Activated T-cell treated with anti-CD3 and anti-CD28 coated beads, Interleukin-2, amount 50 U/mL, for 4 hours (primary cell): ENCODE data around the gene ANGPTL8. TPM values are rescaled to one million over a fixed set of nuclear protein-coding genes. Genes with fewer than 3 reads are reported as not detected.

Experiments
- ATAC-seq, 2 donors: fragments of 200-7000 bp; cut with Tn5 transposase; one replicate each; pipeline ENCODE4 v1.10.0; 2021
- DNase-seq: peaks from one replicate; pipeline ENCODE4 v3.0.0-alpha.2; 2020
- H3K27me3 Mint-ChIP-seq: one replicate; pipeline ENCODE4 v1.8.0; 2021; ENCODE audit warnings: low read depth, mixed read lengths
- H3K36me3 Mint-ChIP-seq: one replicate; pipeline ENCODE4 v1.8.0; 2022; ENCODE audit warnings: mixed read lengths; ENCODE audit not compliant: insufficient read depth
- H3K4me1 Mint-ChIP-seq: one replicate; pipeline ENCODE4 v1.8.0; 2021; ENCODE audit warnings: low read depth, mixed read lengths
- H3K4me3 Mint-ChIP-seq: one replicate; pipeline ENCODE4 v1.8.0; 2021; ENCODE audit warnings: mild to moderate bottlenecking, moderate library complexity, mixed read lengths
- H3K9me3 Mint-ChIP-seq: one replicate; pipeline ENCODE4 v1.8.0; 2021; ENCODE audit warnings: mixed read lengths
- total RNA-seq, 3 donors: library from RNA; stranded (reverse); gene quantifications; one replicate each; pipeline ENCODE4 v1.2.1, GENCODE V29; 2021

Gene ANGPTL8
- total RNA-seq, 3 donors from 2014 or later, result not detected

DNA sequence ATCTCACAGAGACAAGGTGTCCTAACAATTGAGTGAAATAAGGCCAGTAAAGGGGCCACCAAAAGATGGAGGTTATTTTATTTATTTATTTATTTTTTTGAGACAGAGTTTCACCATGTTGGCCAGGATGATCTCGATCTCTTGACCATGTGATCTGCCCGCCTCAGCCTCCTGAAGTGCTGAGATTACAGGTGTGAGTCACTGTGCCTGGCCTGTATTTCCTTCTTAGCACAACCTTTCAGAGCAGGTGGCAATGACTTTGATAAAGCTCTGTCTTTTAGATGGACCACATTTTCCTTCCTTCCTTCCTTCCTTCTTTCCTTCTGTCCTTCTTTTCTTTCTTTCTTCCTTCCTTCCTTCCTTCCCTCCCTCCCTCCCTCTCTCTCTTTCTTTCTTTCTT is 33.9 kb downstream of the ANGPTL8 start:
- Mint-ChIP-seq H3K36me3 (no peaks in the 10 kb centered on the region), H3K4me1 (no peaks in the 10 kb centered on the region), H3K9me3 (no peaks in the 10 kb centered on the region), H3K4me3 (no peak overlapping the region), H3K27me3 (peaks cover 51% of the 10 kb centered on the region)
- DNase-seq, result no peak
- ATAC-seq, result no peak

DNA sequence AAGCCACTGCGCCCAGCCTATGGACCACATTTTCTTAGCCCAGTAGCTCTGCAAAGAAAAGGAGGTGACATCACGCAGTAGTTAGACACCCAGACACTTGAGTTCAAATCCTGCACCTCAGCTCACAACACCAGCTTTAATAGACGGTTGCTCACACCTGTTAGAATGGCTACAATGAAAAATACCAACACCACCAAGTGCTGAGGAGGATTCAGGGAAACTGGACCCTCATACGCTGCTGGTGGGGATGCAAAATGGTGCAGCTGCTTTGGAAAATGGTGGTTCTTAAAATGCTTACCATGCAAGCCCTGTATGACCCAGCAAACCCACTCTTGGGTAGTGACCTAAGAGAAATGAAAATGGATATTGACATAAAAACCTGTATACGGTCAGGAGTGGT is 34.6 kb downstream of the ANGPTL8 start:
- DNase-seq (no peak), ATAC-seq (no peak)
- Mint-ChIP-seq H3K4me1 (no peaks in the 10 kb centered on the region), H3K36me3 (no peaks in the 10 kb centered on the region), H3K27me3 (peaks cover 46% of the 10 kb centered on the region), H3K4me3 (no peak overlapping the region), H3K9me3 (no peaks in the 10 kb centered on the region)

DNA sequence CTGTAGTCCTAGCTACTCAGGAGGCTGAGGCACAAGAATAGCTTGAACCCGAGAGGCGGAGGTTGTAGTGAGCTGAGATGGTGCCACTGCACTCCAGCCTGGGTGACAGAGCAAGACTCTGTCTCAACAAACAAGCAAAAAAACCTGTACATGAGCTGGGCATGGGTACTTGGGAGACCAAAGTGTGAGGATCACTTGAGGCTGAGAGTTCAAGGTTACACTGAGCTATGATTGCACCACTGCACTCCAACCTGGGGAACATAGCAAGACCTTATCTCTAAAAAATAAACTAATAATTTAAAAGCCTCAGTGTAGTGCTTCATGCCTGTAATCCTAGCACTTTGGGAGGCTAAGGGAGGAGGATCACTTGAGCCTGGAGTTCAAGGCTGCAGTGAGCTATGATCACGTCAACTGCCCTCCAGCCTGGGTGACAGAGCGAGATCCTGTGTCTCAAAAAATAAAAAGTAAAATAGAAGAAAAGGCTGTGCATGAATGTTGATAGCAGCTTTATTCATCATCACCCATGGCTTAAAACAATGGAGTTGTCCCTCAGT is 35.2 kb downstream of the ANGPTL8 start:
- H3K36me3 Mint-ChIP-seq, result no peaks in the 10 kb centered on the region
- no peak overlapping the region for H3K4me3 Mint-ChIP-seq
- no peak for ATAC-seq
- DNase-seq, result no peak
- peaks cover 4% of the 10 kb centered on the region for H3K4me1 Mint-ChIP-seq
- no peaks in the 10 kb centered on the region for H3K9me3 Mint-ChIP-seq
- H3K27me3 Mint-ChIP-seq, result peaks cover 41% of the 10 kb centered on the region

DNA sequence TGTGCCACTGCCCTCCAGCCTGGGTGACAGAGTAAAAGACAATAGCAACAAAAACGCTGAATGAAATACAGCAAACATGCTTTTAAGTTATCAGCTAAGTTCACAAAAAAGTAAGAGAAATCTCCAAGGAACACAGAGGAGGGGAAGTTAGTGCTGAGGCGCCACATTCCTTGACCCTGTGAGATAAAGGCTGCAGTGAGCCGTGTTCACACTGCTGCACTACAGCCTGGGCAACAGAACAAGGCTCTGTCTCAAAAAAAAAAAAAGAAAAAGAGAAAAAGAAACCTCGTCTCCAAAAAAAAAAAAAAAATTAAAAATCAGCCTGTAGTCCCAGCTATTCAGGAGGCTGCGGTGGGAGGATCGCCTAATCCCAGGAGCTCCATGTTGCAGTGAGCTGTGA is 39.3 kb downstream of the ANGPTL8 start:
- H3K4me3 Mint-ChIP-seq, result no peak overlapping the region
- no peak for ATAC-seq
- DNase-seq, result no peak
- H3K9me3 Mint-ChIP-seq, result no peaks in the 10 kb centered on the region
- H3K27me3 Mint-ChIP-seq, result peaks cover 46% of the 10 kb centered on the region
- peaks cover 11% of the 10 kb centered on the region for H3K4me1 Mint-ChIP-seq
- no peaks in the 10 kb centered on the region for H3K36me3 Mint-ChIP-seq

DNA sequence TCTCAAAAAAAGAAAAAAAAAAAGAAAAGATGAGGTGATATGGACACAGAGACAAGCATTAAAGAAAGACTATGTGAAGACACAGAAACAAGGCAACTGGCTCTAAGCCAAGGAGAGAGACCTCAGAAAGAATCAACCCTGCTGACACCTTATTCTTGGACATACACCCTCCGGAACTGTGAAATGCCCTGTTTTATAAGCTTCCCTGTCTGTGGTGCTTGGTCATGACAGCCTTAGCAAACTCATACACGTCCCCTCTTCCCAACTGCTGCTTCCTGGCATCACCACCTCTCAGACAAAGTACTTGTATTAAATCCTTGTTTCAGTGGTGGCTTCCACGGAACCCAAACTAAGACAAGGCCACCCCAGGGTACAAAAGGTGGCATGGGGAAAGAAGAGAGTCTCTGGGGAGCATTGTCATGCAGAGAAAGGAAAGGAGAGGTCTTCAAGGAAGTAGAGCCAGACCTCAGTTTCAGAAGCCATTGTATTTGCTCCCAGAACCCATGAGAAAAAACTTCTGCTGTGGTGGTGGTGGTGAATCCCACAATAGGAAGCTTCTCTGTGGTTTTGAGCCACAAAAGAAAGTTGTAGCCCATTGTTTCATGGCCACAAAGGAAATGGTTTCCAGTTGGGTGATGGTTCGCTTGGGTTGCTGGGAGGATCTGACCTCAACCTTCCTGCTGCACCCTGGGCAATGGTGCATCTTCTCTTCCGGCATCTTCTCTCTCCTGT is 40.3 kb downstream of the ANGPTL8 start:
- no peak overlapping the region for H3K4me3 Mint-ChIP-seq
- no peaks in the 10 kb centered on the region for H3K36me3 Mint-ChIP-seq
- H3K27me3 Mint-ChIP-seq, result peaks cover 40% of the 10 kb centered on the region
- no peaks in the 10 kb centered on the region for H3K9me3 Mint-ChIP-seq
- peaks cover 11% of the 10 kb centered on the region for H3K4me1 Mint-ChIP-seq
- DNase-seq (no peak), ATAC-seq (peak; percentile 46 to 50)

DNA sequence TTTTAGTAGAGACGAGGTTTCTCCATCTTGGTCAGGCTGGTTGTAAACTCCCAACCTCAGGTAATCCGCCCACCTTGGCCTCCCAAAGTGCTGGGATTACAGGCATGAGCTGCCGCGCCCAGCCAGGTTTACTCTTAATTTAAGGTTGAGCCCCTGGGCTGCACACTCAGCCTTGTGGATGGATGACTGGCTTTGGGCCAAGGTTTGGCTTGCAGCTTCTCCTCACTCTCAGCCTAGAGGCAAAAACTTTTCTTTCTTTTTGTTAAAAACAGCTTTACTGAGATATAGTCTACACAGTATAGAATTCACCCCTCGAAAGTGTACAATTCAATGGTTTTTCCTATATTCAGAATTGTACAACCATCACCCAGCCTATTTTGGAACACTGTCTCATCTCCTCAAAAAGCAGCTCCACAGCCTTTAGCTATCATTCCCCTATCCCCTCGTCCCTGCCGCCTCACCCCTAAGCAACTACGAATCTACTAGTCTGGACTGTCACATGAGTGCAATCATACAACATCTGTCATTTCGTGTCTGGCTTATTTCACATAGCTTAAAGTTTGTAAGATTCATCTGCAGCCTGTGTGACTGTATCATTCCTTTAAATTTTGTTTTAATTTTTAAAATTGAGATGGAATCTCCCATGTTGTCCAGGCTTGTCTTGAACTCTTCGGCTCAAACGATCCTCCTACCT is 42.1 kb downstream of the ANGPTL8 start:
- no peaks in the 10 kb centered on the region for H3K36me3 Mint-ChIP-seq
- no peak for ATAC-seq
- H3K4me3 Mint-ChIP-seq, result no peak overlapping the region
- H3K4me1 Mint-ChIP-seq, result peaks cover 11% of the 10 kb centered on the region
- peaks cover 34% of the 10 kb centered on the region for H3K27me3 Mint-ChIP-seq
- H3K9me3 Mint-ChIP-seq, result no peaks in the 10 kb centered on the region
- DNase-seq, result no peak

DNA sequence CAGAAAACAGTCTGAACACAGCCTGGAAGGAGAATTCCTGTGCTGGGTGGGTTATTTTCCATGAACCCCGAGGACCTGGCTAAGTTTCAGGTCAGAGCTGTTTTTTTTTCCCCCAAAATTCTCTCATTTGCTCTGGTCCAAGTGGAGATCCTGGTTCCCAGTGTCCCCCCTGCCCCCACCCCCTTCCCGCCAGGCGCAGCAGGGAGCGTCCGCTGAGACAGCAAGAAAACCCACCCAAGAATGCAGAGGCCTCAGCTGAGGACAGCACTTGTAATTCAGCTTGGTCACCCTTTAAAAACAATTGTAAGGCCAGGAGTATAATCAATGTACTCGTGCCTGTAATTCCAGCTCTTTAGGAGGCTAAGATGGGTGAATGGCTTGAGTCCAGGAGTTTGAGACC is 45.1 kb downstream of the ANGPTL8 start:
- H3K4me3 Mint-ChIP-seq, result no peak overlapping the region
- no peaks in the 10 kb centered on the region for H3K9me3 Mint-ChIP-seq
- no peaks in the 10 kb centered on the region for H3K36me3 Mint-ChIP-seq
- no peak for DNase-seq
- peaks cover 36% of the 10 kb centered on the region for H3K27me3 Mint-ChIP-seq
- peaks cover 8% of the 10 kb centered on the region for H3K4me1 Mint-ChIP-seq
- no peak for ATAC-seq

DNA sequence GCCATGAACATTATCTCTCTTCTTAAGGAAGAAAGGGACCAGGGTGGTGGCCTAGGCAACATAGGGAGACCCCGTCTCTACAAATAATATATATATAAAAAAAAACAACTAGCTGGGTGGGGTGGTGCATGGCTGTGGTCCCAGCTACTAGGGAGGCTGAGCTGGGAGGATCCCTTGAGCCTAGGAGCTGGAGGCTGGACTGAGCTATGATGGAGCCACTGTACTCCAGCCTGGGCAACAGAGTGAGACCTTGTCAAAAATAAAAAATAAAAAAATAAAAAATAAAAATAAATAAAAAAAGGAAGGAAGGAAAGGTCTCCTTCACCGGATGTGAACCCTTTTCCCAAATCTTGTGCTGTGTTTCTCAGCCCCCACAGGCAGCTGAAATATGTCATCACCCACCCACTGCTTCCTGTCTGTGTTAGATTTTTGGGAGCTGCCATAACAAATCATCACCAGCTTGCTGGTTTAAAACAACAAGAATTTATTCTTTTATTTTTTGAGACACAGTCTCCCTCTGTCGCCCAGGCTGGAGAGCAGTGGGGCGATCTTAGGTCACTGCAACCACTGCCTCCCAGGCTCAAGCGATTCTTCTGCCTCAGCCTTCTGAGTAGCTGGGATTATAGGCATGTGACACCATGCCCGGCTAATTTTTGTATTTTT is 47.0 kb downstream of the ANGPTL8 start:
- peaks cover 48% of the 10 kb centered on the region for H3K27me3 Mint-ChIP-seq
- ATAC-seq (no peak), DNase-seq (no peak)
- H3K4me1 Mint-ChIP-seq, result peaks cover 3% of the 10 kb centered on the region
- H3K36me3 Mint-ChIP-seq, result no peaks in the 10 kb centered on the region
- no peak overlapping the region for H3K4me3 Mint-ChIP-seq
- no peaks in the 10 kb centered on the region for H3K9me3 Mint-ChIP-seq

DNA sequence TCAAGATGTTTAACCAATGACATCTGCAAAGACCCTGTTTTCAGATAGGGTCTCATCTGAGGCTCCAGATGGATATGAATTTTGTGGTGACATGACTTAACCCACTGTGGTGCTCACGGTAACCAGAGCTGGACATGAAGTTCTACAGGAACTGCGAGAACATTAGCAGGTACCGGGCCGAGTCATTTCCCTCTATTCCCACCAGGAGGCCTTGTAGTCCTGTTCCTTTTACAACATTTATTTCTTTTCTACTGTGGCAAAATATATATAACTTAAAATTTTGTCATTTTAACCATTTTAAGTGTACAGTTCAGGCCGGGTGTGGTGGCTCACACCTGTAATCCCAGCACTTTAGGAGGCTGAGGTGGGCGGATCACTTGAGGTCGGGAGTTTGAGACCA is 48.9 kb downstream of the ANGPTL8 start:
- Mint-ChIP-seq H3K36me3 (no peaks in the 10 kb centered on the region), H3K9me3 (no peaks in the 10 kb centered on the region), H3K4me3 (no peak overlapping the region), H3K27me3 (peaks cover 36% of the 10 kb centered on the region), H3K4me1 (peaks cover 1% of the 10 kb centered on the region)
- no peak for ATAC-seq
- no peak for DNase-seq

DNA sequence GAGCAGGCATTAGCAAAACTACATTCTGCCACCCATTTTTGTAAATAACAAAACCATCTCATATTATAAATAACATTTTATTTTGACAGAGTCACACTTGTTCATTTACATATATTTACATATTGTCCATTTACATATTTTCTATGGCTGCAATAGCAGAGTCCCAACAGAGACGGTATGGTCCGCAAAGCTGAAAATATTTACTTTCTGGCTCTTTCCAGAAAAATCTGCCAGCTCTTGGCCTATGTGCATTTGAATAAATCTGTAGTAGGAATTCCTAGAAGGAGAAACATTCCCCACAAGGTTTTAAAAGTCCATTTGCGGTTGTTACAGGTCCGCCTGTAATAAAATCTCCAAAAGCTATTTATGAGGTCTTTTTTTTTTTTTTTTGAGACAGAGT is 50.8 kb downstream of the ANGPTL8 start:
- no peak for ATAC-seq
- no peaks in the 10 kb centered on the region for H3K9me3 Mint-ChIP-seq
- H3K36me3 Mint-ChIP-seq, result no peaks in the 10 kb centered on the region
- H3K4me3 Mint-ChIP-seq, result no peak overlapping the region
- DNase-seq, result no peak
- H3K27me3 Mint-ChIP-seq, result peaks cover 37% of the 10 kb centered on the region
- H3K4me1 Mint-ChIP-seq, result peaks cover 9% of the 10 kb centered on the region

DNA sequence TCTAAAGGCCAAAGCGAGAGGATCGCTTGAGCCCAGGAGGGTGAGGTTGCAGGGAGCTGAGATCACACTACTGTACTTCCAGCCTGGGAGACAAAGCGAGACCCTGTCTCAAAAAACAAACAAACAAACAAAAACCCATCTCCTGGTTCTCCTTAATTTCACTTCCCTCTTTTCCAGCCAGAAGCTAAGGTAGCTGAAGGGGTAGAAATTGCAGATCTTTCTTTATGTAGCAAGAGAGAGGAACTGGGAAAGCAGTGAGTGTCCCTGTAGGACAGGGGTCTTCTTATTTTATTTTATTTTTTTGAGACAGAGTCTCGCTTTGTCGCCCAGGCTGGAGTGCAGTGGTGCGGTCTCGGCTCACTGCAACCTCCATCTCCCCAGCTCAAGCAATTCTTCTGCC is 52.0 kb downstream of the ANGPTL8 start:
- H3K4me3 Mint-ChIP-seq, result no peak overlapping the region
- H3K36me3 Mint-ChIP-seq, result no peaks in the 10 kb centered on the region
- no peaks in the 10 kb centered on the region for H3K9me3 Mint-ChIP-seq
- peaks cover 36% of the 10 kb centered on the region for H3K27me3 Mint-ChIP-seq
- H3K4me1 Mint-ChIP-seq, result peaks cover 9% of the 10 kb centered on the region
- ATAC-seq, result no peak
- no peak for DNase-seq

Other genes starting within 250 kb of the ANGPTL8 start
- 10 to 100 TPM; 36.2 to 40.7 (median 39.0) TPM for gene LDLR, start 150.2 kb upstream of the ANGPTL8 start, total RNA-seq
- gene SPC24, start 83.8 kb upstream of the ANGPTL8 start, total RNA-seq, result 10 to 100 TPM in 1 of 3 donors, 1 to 10 TPM in 2; 7.0 to 12.8 (median 7.6) TPM
- under 1 TPM; 0.58 to 0.96 (median 0.92) TPM for gene KANK2, start 42.1 kb upstream of the ANGPTL8 start, total RNA-seq
- 1 to 10 TPM; 1.7 to 2.9 (median 2.1) TPM for gene DOCK6, start 22.9 kb downstream of the ANGPTL8 start, total RNA-seq
- not detected for gene TSPAN16, start 56.5 kb downstream of the ANGPTL8 start, total RNA-seq
- 1 to 10 TPM; 4.0 to 4.5 (median 4.3) TPM for gene RAB3D, start 100.0 kb downstream of the ANGPTL8 start, total RNA-seq
- gene TMEM205, start 106.6 kb downstream of the ANGPTL8 start, total RNA-seq, result 10 to 100 TPM; 33.5 to 38.9 (median 33.7) TPM
- 10 to 100 TPM; 10.7 to 14.6 (median 11.0) TPM for gene CCDC159, start 106.9 kb downstream of the ANGPTL8 start, total RNA-seq
- 1 to 10 TPM; 2.4 to 4.1 (median 3.8) TPM for gene PLPPR2, start 115.8 kb downstream of the ANGPTL8 start, total RNA-seq
- 1 to 10 TPM; 2.0 to 3.1 (median 2.1) TPM for gene SWSAP1, start 135.0 kb downstream of the ANGPTL8 start, total RNA-seq
- 1 to 10 TPM; 1.8 to 2.0 (median 1.8) TPM for gene EPOR, start 144.7 kb downstream of the ANGPTL8 start, total RNA-seq
- under 1 TPM in 2 of 3 donors, not detected in 1; 0.29 to 0.51 TPM for gene RGL3, start 179.7 kb downstream of the ANGPTL8 start, total RNA-seq
- gene ODAD3, start 195.5 kb downstream of the ANGPTL8 start, total RNA-seq, result under 1 TPM in 1 of 3 donors, not detected in 2; 0.11 TPM
- gene PRKCSH, start 196.0 kb downstream of the ANGPTL8 start, total RNA-seq, result 100 to 1,000 TPM; 273 to 327 (median 319) TPM
- gene ELAVL3, start 241.4 kb downstream of the ANGPTL8 start, total RNA-seq, result under 1 TPM in 1 of 3 donors, not detected in 2; 0.19 TPM